Spinal cord (tissue), 10 donors: ENCODE results near the gene LDLRAD2. TPM values are rescaled to one million over a fixed set of nuclear protein-coding genes. Genes with fewer than 3 reads are reported as not detected.

Source experiments
- DNase-seq, 6 donors: peaks; one replicate each; pipeline versions ENCODE4 v3.0.0 to v3.0.0-alpha.2; 2013 to 2015; ENCODE audit warnings: low spot score in 6 of 6, low read depth in 4 of 6
- H3K27ac ChIP-seq: one replicate; pipeline ENCODE4 v1.5.1; 2013; ENCODE audit warnings: low read depth, low read length, control low read depth
- H3K27me3 ChIP-seq: one replicate; pipeline ENCODE4 v1.6.1; 2013; ENCODE audit warnings: low read length; ENCODE audit not compliant: control insufficient read depth, insufficient read depth
- H3K36me3 ChIP-seq: one replicate; pipeline ENCODE4 v1.6.1; 2013; ENCODE audit warnings: low read length; ENCODE audit not compliant: control insufficient read depth, insufficient read depth
- H3K4me1 ChIP-seq: one replicate; pipeline ENCODE4 v1.6.1; 2013; ENCODE audit warnings: low read length; ENCODE audit not compliant: control insufficient read depth, insufficient read depth
- H3K4me3 ChIP-seq: one replicate; pipeline ENCODE4 v1.5.1; 2013; ENCODE audit warnings: low read depth, low read length, control low read depth
- H3K9me3 ChIP-seq: one replicate; pipeline ENCODE4 v1.6.1; 2013; ENCODE audit warnings: low read length; ENCODE audit not compliant: control insufficient read depth, insufficient read depth
- WGBS: methylation state at CpG from one replicate; pipeline ENCODE4 v1.1.5; 2013; ENCODE audit warnings: missing lambda C conversion rate; ENCODE audit not compliant: insufficient coverage; 5-methylcytosine and 5-hydroxymethylcytosine counted together
- polyA plus RNA-seq, 2 donors: library from polyadenylated mRNA; unstranded; fragments of 120-200 nt; gene quantifications; one replicate each; pipeline ENCODE4 v1.2.1, GENCODE V29; 2013; ENCODE audit not compliant: insufficient read length in 2 of 2
- total RNA-seq, 2 donors: library from RNA; depleted of rRNA in 1 of 2; stranded (reverse); fragments of 120-200 nt in 1 of 2; fragments of >200 nt in 1 of 2; gene quantifications; one replicate each; pipeline versions ENCODE4 v1.2.3 to v1.2.4, GENCODE V29; 2013 to 2014
- donor health status: healthy.

The LDLRAD2 gene
- total and polyA plus RNA-seq, 4 donors: 0.66 to 5.6 (median 2.6) TPM

GRCh38 chr1:21855257-21856096, 43.4 kb downstream of the LDLRAD2 start:
- no peaks in the 10 kb centered on the region for H3K4me1 ChIP-seq
- no peaks in the 10 kb centered on the region for H3K27me3 ChIP-seq
- H3K4me3 ChIP-seq: no peak overlapping the region
- peaks cover 78% of the 10 kb centered on the region for H3K36me3 ChIP-seq
- no peak for DNase-seq
- H3K9me3 ChIP-seq: no peaks in the 10 kb centered on the region
- H3K27ac ChIP-seq: no peak overlapping the region
- 92% methylated on average over 35 of the region's 35 CpGs for WGBS

GRCh38 chr1:21857142-21857839, 45.2 kb downstream of the LDLRAD2 start:
- no peaks in the 10 kb centered on the region for H3K4me1 ChIP-seq
- H3K9me3 ChIP-seq: no peaks in the 10 kb centered on the region
- H3K27ac ChIP-seq: no peak overlapping the region
- H3K36me3 ChIP-seq: peaks cover 73% of the 10 kb centered on the region
- no peak overlapping the region for H3K4me3 ChIP-seq
- H3K27me3 ChIP-seq: no peaks in the 10 kb centered on the region
- WGBS: 92% methylated on average over 14 of the region's 14 CpGs
- no peak for DNase-seq

- Histone ChIP-seq H3K4me3 (no peak overlapping the region), H3K27ac (no peak overlapping the region), H3K36me3 (peaks cover 65% of the 10 kb centered on the region), H3K27me3 (no peaks in the 10 kb centered on the region), H3K9me3 (no peaks in the 10 kb centered on the region), H3K4me1 (no peaks in the 10 kb centered on the region)
- WGBS: 86% methylated on average over 15 of the region's 15 CpGs
- DNase-seq: no peak
These were observed 46.0 kb downstream of the LDLRAD2 start for GRCh38 chr1:21857840-21858670.

- Histone ChIP-seq H3K9me3 (no peaks in the 10 kb centered on the region), H3K4me1 (no peaks in the 10 kb centered on the region), H3K27me3 (no peaks in the 10 kb centered on the region), H3K36me3 (peaks cover 64% of the 10 kb centered on the region), H3K27ac (no peak overlapping the region), H3K4me3 (no peak overlapping the region)
- WGBS: 98% methylated on average over 4 of the region's 10 CpGs
- no peak for DNase-seq
These were observed 47.7 kb downstream of the LDLRAD2 start for GRCh38 chr1:21859669-21860179.

GRCh38 chr1:21860971-21861370, 48.9 kb downstream of the LDLRAD2 start:
- no peak for DNase-seq
- Histone ChIP-seq H3K27me3 (no peaks in the 10 kb centered on the region), H3K4me1 (peaks cover 3% of the 10 kb centered on the region), H3K36me3 (peaks cover 62% of the 10 kb centered on the region), H3K27ac (no peak overlapping the region), H3K4me3 (no peak overlapping the region), H3K9me3 (no peaks in the 10 kb centered on the region)
- WGBS: 100% methylated on average over 1 of the region's 3 CpGs

- Histone ChIP-seq H3K4me3 (no peak overlapping the region), H3K36me3 (peaks cover 58% of the 10 kb centered on the region), H3K27me3 (no peaks in the 10 kb centered on the region), H3K4me1 (peaks cover 5% of the 10 kb centered on the region), H3K9me3 (no peaks in the 10 kb centered on the region), H3K27ac (no peak overlapping the region)
- 98% methylated on average over 16 of the region's 19 CpGs for WGBS
- no peak for DNase-seq
These were observed 49.8 kb downstream of the LDLRAD2 start for GRCh38 chr1:21861602-21862429.

- H3K4me1 ChIP-seq: peaks cover 5% of the 10 kb centered on the region
- no peak overlapping the region for H3K27ac ChIP-seq
- H3K27me3 ChIP-seq: no peaks in the 10 kb centered on the region
- 95% methylated on average over 10 of the region's 12 CpGs for WGBS
- H3K4me3 ChIP-seq: no peak overlapping the region
- peaks cover 47% of the 10 kb centered on the region for H3K36me3 ChIP-seq
- no peaks in the 10 kb centered on the region for H3K9me3 ChIP-seq
- DNase-seq: no peak
These were observed 51.9 kb downstream of the LDLRAD2 start for GRCh38 chr1:21863981-21864380.

- WGBS: 91% methylated on average over 23 of the region's 27 CpGs
- Histone ChIP-seq H3K27me3 (no peaks in the 10 kb centered on the region), H3K36me3 (peaks cover 46% of the 10 kb centered on the region), H3K27ac (no peak overlapping the region), H3K9me3 (no peaks in the 10 kb centered on the region), H3K4me1 (peaks cover 11% of the 10 kb centered on the region), H3K4me3 (no peak overlapping the region)
- DNase-seq: no peak
These were observed 52.7 kb downstream of the LDLRAD2 start for GRCh38 chr1:21864730-21865129.

GRCh38 chr1:21865609-21865942, 53.5 kb downstream of the LDLRAD2 start:
- Histone ChIP-seq H3K36me3 (peaks cover 43% of the 10 kb centered on the region), H3K27ac (no peak overlapping the region)

More at GRCh38 chr1:21865609-21865942, 53.5 kb downstream of the LDLRAD2 start:
- no peak for DNase-seq
- no peaks in the 10 kb centered on the region for H3K9me3 ChIP-seq
- no peaks in the 10 kb centered on the region for H3K27me3 ChIP-seq
- no peak overlapping the region for H3K4me3 ChIP-seq
- 91% methylated on average over 4 of the region's 7 CpGs for WGBS
- peaks cover 19% of the 10 kb centered on the region for H3K4me1 ChIP-seq
